ENCODE measurements around the gene DAB2IP.
A peak's percentile ranks its signal among the peaks of the same experiment; 100 is the strongest.
"Not testable (repeated sequence)": the region's sequence is repeated elsewhere in the genome, so short reads cannot be mapped to it uniquely, and the experiment has no call there.

Gene DAB2IP

GRCh38 chr9:121738411-121738810 lies 87.0 kb downstream of the DAB2IP start:
- peak overlapping the region; percentile 41 for H3K27ac ChIP-seq
- no peak for TF ChIP-seq CTCF (conservative IDR thresholded peaks at IDR 0.05)

GRCh38 chr9:121738968-121739367 lies 87.5 kb downstream of the DAB2IP start:
- H3K27ac ChIP-seq: peak overlapping the region; percentile 41
- no peak for TF ChIP-seq CTCF (conservative IDR thresholded peaks at IDR 0.05)

DNA sequence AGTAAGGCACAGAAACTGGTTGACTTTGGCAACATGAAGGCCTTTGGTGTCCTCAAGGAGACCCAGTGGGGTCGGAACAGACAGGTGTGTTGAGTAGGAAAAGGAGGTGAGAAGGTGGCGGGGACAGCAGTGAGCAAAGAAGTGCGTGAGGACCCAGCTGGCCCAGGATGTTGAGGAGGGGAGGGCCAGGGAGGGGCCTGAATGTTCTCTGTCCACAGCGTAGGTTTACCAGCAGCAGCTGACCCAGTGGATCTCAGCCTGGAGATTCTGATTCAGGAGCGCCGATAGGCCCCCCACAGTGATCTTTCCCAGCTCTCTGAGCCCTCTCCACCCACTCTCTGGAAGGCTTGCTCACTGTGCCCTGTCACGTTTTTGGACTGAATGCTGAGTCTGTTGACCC lies 88.5 kb downstream of the DAB2IP start:
- TF ChIP-seq CTCF (conservative IDR thresholded peaks at IDR 0.05): no peak
- no peak overlapping the region for H3K27ac ChIP-seq

DNA sequence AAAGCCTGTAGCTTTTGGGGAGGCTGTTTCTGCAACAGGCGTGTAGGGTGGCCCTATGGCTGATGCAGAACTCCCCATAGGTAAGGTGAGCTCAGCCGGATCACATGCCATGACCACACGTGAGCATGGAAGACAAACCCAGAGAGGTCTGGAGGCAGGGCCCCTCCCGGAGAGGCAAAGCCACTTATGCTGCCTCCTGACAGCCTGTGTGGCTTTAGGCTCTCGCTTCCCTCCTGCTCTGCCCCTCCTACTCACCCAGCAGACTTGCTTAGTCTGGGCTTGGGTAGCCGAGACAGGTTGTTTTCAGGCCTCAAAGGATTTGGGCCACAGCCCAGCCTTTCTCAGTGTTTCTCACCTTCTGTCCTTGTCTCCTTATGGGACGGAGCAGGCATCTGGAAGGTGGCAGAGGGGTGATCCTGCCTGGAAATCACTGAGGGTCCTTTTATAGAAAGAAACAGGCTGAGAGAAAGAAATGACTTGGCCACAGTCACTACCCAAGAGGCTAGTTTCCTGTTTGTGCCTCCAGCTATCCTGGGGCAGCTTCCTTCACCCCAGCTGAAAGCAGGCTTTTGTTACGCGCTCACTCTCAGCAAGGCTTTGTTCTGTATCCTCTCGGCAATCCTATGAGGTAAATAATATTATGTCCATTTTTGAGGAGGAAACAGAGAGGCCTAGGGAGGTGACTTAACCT lies 89.9 kb downstream of the DAB2IP start:
- no peak for TF ChIP-seq CTCF (conservative IDR thresholded peaks at IDR 0.05)
- no peak overlapping the region for H3K27ac ChIP-seq

DNA sequence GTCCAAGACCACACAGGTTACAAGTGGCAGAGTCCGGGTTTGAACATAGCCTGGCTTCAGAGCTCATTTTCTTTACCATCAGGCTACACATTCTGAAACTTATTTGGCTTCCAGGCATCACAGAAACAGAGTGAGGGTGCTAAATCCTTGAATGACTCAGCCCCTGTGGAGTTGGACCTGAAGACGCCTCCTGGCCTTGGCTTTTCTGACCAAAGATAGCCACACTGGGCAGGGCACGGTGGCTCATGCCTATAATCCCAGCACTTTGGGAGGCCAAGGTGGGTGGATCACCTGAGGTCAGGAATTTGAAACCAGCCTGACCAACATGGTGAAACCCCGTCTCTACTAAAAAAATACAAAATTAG lies 90.5 kb downstream of the DAB2IP start:
- H3K27ac ChIP-seq: not testable (repeated sequence)

GRCh38 chr9:121742923-121743322 lies 91.5 kb downstream of the DAB2IP start:
- H3K27ac ChIP-seq: peak overlapping the region; percentile 65
- no peak for TF ChIP-seq CTCF (conservative IDR thresholded peaks at IDR 0.05)

- peak overlapping the region; percentile 65 for H3K27ac ChIP-seq
Observed at GRCh38 chr9:121743441-121744001, 92.1 kb downstream of the DAB2IP start.

More at GRCh38 chr9:121743441-121744001, 92.1 kb downstream of the DAB2IP start:
- TF ChIP-seq CTCF (conservative IDR thresholded peaks at IDR 0.05): no peak; the same call in 1 of the 2 replicates

Measured in VCaP (cell line).